HCT116 (cell line): ENCODE data around the gene SNORC. TPM values are rescaled to one million over a fixed set of nuclear protein-coding genes. Genes with fewer than 3 reads are reported as not detected.

Source experiments
- ATAC-seq: fragments of 200-7000 bp; cut with Tn5 transposase; 2 replicates; pipeline ENCODE4 v1.9.1; 2020; ENCODE audit warnings: mild to moderate bottlenecking, moderate library complexity
- Bru-seq: library from RNA; stranded (reverse); fragments of 400-500 nt; gene quantifications from one replicate; lab custom pipeline; 2021; lab: Mats Ljungman, UMichigan
- BruChase-seq, 2 experiments: library from RNA; stranded (reverse); fragments of 400-500 nt; gene quantifications; one replicate each; lab custom pipeline; 2021; lab: Mats Ljungman, UMichigan
- BruUV-seq: library from RNA; stranded (reverse); fragments of 400-500 nt; replicated peaks from 2 replicates; lab custom pipeline; 2021; lab: Mats Ljungman, UMichigan
- CTCF ChIA-PET: fragments of 300-600 bp; sonication (Branson Sonifier 250); formaldehyde crosslinking; loops from one replicate; lab custom pipeline; 2021; ENCODE audit warnings: antibody characterized with exemption; lab: Charles Lee
- POLR2A ChIA-PET: fragments of 300-600, 350-600 bp; sonication (Branson Sonifier 250); formaldehyde crosslinking; loops from one replicate; lab custom pipeline; 2021; ENCODE audit warnings: antibody characterized with exemption; lab: Charles Lee
- RAD21 ChIA-PET, 2 experiments: fragments of 300-600 bp; sonication (Branson Sonifier 250); formaldehyde crosslinking; loops; one replicate each; lab custom pipeline; 2023; ENCODE audit warnings: low total read pairs in 2 of 2; ENCODE audit not compliant: uncharacterized antibody in 2 of 2, unreplicated experiment in 2 of 2, low non-redundant PET in 1 of 2; lab: Charles Lee
- DNase-seq: peaks from one replicate; pipeline ENCODE4 v3.0.0-alpha.2; 2010; ENCODE audit warnings: low read depth, low spot score
- H2AFZ ChIP-seq: fragments of 200-600 bp; shearing (Covaris generic), sonication (generic); 2 replicates; pipeline ENCODE4 v1.6.1; 2017; ENCODE audit warnings: low read depth, mixed run types, mixed read lengths, antibody characterized with exemption, low read length; ENCODE audit not compliant: poor library complexity, severe bottlenecking
- H3K27ac ChIP-seq: 2 replicates; pipeline ENCODE4 v1.5.1; 2012; ENCODE audit warnings: low read depth, low read length
- H3K27me3 ChIP-seq: fragments of 200-600 bp; sonication (generic); 2 replicates; pipeline ENCODE4 v1.6.1; 2016; ENCODE audit warnings: mixed run types, low read length, mixed read lengths; ENCODE audit not compliant: insufficient read depth
- H3K36me3 ChIP-seq, 2 experiments: fragments of 200-500 bp in 1 of 2; fragments of 200-600 bp in 1 of 2; sonication (Bioruptor generic) in 1 of 2; sonication (generic) in 1 of 2; 2 replicates each; pipeline versions ENCODE4 v1.5.1 to v1.6.1; 2014 to 2016; ENCODE audit warnings: low read length in 2 of 2, inconsistent platforms in 1 of 2, mixed read lengths in 1 of 2, mixed run types in 1 of 2; ENCODE audit not compliant: insufficient read depth in 2 of 2, control insufficient read depth in 1 of 2
- H3K4me1 ChIP-seq, 2 experiments: fragments of 200-600 bp in 1 of 2; sonication (generic) in 1 of 2; 2 replicates each; pipeline versions ENCODE4 v1.5.1 to v1.6.1; 2012 to 2017; ENCODE audit warnings: low read length in 2 of 2, inconsistent platforms in 1 of 2, mild to moderate bottlenecking in 1 of 2, mixed read lengths in 1 of 2, mixed run types in 1 of 2, moderate library complexity in 1 of 2; ENCODE audit not compliant: insufficient read depth in 2 of 2, control insufficient read depth in 1 of 2
- H3K4me2 ChIP-seq: fragments of 200-600 bp; sonication (generic); 2 replicates; pipeline ENCODE4 v1.6.1; 2017; ENCODE audit warnings: mixed run types, low read length, mixed read lengths
- H3K4me3 ChIP-seq, 2 experiments: fragments of 200-600 bp in 1 of 2; sonication (generic) in 1 of 2; replicated peaks in 1 of 2; 2 replicates each; pipeline ENCODE4 v1.5.1; 2011 to 2016; ENCODE audit warnings: low read length in 2 of 2, control low read depth in 1 of 2, low read depth in 1 of 2, mild to moderate bottlenecking in 1 of 2, mixed read lengths in 1 of 2, mixed run types in 1 of 2
- H3K79me2 ChIP-seq: fragments of 200-600 bp; sonication (generic); 2 replicates; pipeline ENCODE4 v1.6.1; 2017; ENCODE audit warnings: mild to moderate bottlenecking, mixed run types, low read length, moderate library complexity, mixed read lengths; ENCODE audit not compliant: insufficient read depth
- H3K9ac ChIP-seq: fragments of 200-600 bp; sonication (generic); 2 replicates; pipeline ENCODE4 v1.6.1; 2016; ENCODE audit warnings: low read length, mixed read lengths
- H3K9me2 ChIP-seq: fragments of 200-600 bp; sonication (generic), shearing (Covaris generic); 2 replicates; pipeline ENCODE4 v1.6.1; 2017; ENCODE audit warnings: mixed run types, mild to moderate bottlenecking, moderate library complexity; ENCODE audit not compliant: insufficient read depth
- H3K9me3 ChIP-seq, 2 experiments: fragments of 200-500 bp in 1 of 2; fragments of 200-600 bp in 1 of 2; sonication (Bioruptor generic) in 1 of 2; sonication (generic) in 1 of 2; 2 replicates each; pipeline ENCODE4 v1.6.1; 2014 to 2017; ENCODE audit warnings: low read length in 2 of 2, mixed read lengths in 2 of 2, inconsistent platforms in 1 of 2, low read depth in 1 of 2, mild to moderate bottlenecking in 1 of 2, mixed run types in 1 of 2, moderate library complexity in 1 of 2; ENCODE audit not compliant: control insufficient read depth in 1 of 2, insufficient read depth in 1 of 2
- H4K20me1 ChIP-seq: fragments of 200-600 bp; sonication (generic), shearing (Covaris generic); 2 replicates; pipeline ENCODE4 v1.6.1; 2017; ENCODE audit warnings: mixed run types, mild to moderate bottlenecking, moderate library complexity; ENCODE audit not compliant: insufficient read depth
- ATF3 ChIP-seq: IDR thresholded peaks from 2 replicates; pipeline ENCODE4 v1.6.1; 2012
- CEBPB ChIP-seq: IDR thresholded peaks from 2 replicates; pipeline ENCODE4 v1.6.1; 2012; ENCODE audit warnings: low read depth
- CTCF ChIP-seq, 3 experiments: fragments of 200-600 bp in 1 of 3; sonication (generic) in 1 of 3; IDR thresholded peaks in 2 of 3; conservative IDR thresholded peaks in 1 of 3; 2 replicates each; pipeline ENCODE4 v1.5.1; 2012 to 2017; ENCODE audit warnings: low read depth in 2 of 3, low read length in 2 of 3, antibody characterized with exemption in 1 of 3, borderline replicate concordance in 1 of 3, control low read depth in 1 of 3, mild to moderate bottlenecking in 1 of 3, mixed read lengths in 1 of 3, mixed run types in 1 of 3, moderate library complexity in 1 of 3; ENCODE audit not compliant: insufficient read depth in 1 of 3
- EGR1 ChIP-seq: IDR thresholded peaks from 2 replicates; pipeline ENCODE4 v1.6.1; 2012; ENCODE audit warnings: low read depth
- ELF1 ChIP-seq: IDR thresholded peaks from 2 replicates; pipeline ENCODE4 v1.6.1; 2012; ENCODE audit warnings: low read depth, borderline replicate concordance
- EZH2phosphoT487 ChIP-seq: fragments of 200-600 bp; IDR thresholded peaks from 2 replicates; pipeline ENCODE4 v1.6.1; 2018; ENCODE audit warnings: antibody characterized with exemption, borderline replicate concordance
- FOSL1 ChIP-seq: IDR thresholded peaks from 2 replicates; pipeline ENCODE4 v1.6.1; 2012; ENCODE audit warnings: low read depth
- JUND ChIP-seq: IDR thresholded peaks from 2 replicates; pipeline ENCODE4 v1.6.1; 2012
- MAX ChIP-seq: IDR thresholded peaks from 2 replicates; pipeline ENCODE4 v1.6.1; 2012
- POLR2AphosphoS5 ChIP-seq: IDR thresholded peaks from 2 replicates; pipeline ENCODE4 v1.6.1; 2011; ENCODE audit warnings: mild to moderate bottlenecking, low read depth, low read length, moderate library complexity
- RAD21 ChIP-seq: IDR thresholded peaks from 2 replicates; pipeline ENCODE4 v1.6.1; 2012; ENCODE audit warnings: low read depth, mild to moderate bottlenecking
- REST ChIP-seq: IDR thresholded peaks from 2 replicates; pipeline ENCODE4 v1.6.1; 2012; ENCODE audit warnings: low read depth
- SIN3A ChIP-seq: IDR thresholded peaks from 2 replicates; pipeline ENCODE4 v1.6.1; 2012; ENCODE audit warnings: low read depth
- SP1 ChIP-seq: IDR thresholded peaks from 2 replicates; pipeline ENCODE4 v1.6.1; 2012; ENCODE audit warnings: low read depth
- SRF ChIP-seq: IDR thresholded peaks from 2 replicates; pipeline ENCODE4 v1.6.1; 2012; ENCODE audit warnings: low read depth
- TCF7L2 ChIP-seq: IDR thresholded peaks from 2 replicates; pipeline ENCODE4 v1.7.0; 2011; ENCODE audit warnings: borderline replicate concordance, inconsistent platforms; ENCODE audit not compliant: insufficient read depth, insufficient read length; ENCODE audit errors: extremely low read depth
- ZFX ChIP-seq: fragments of 450-650 bp; IDR thresholded peaks from 2 replicates; pipeline ENCODE4 v1.6.1; 2017
- ZNF274 ChIP-seq: fragments of 200-500 bp; sonication (Bioruptor generic); IDR thresholded peaks from 2 replicates; pipeline ENCODE4 v1.6.1; 2014; ENCODE audit warnings: mild to moderate bottlenecking, low read depth, low read length, inconsistent platforms
- intact Hi-C: fragments of 100-400 bp; cut with micrococcal nuclease; formaldehyde crosslinking; loops from 2 replicates; pipeline ENCODE4 v1.10.0; 2022
- long read RNA-seq: library from polyadenylated mRNA; unstranded; transcript quantifications from one replicate; pipeline ENCODE4 v2.0.0, GENCODE V29; 2021; ENCODE audit not compliant: unreplicated experiment
- polyA plus RNA-seq: library from polyadenylated mRNA; unstranded; fragments of >200 nt; gene quantifications from 2 replicates; pipeline ENCODE4 v1.2.1, GENCODE V29; 2012; ENCODE audit warnings: missing spikeins
- total RNA-seq: library from RNA; stranded (reverse); gene quantifications from one replicate; pipeline ENCODE4 v1.2.1, GENCODE V29; 2021; ENCODE audit not compliant: unreplicated experiment

SNORC gene
- total RNA-seq (14.0 TPM), Bru-seq, nascent RNA (percentile 70 among the genes with signal in this experiment), BruChase-seq, experiment 1, labeled RNA remaining after a 6-hour chase (percentile 72 among the genes with signal in this experiment), BruChase-seq, experiment 2, labeled RNA remaining after a 2-hour chase (percentile 82 among the genes with signal in this experiment)
- polyA plus RNA-seq: 8.4 and 8.9 TPM in 2 replicates
- long read RNA-seq, partial matches to known transcripts: 0 of 7 reads
- long read RNA-seq, other reads (novel, unspliced or antisense): 6 of 7 reads

GRCh38 chr2:232870018-232870765, at the start of gene SNORC:
Gene SNORC, plus strand, starts transcription at chr2:232870264. Its CDS starts 78 bp downstream, at chr2:232870342.
- Histone ChIP-seq H3K9me3 (no peaks in the 10 kb centered on the region), H3K4me2 (no peak within 1 kb of the TSS), H3K9ac (no peak within 1 kb of the TSS), H3K4me1 (no peaks in the 10 kb centered on the region), H3K4me3 (no peak within 1 kb of the TSS), H3K27me3 (no peaks in the 10 kb centered on the region), H3K36me3 (0 out of 4 replicates have a peak, but pooled peaks cover 0 to 5% of the 10 kb centered on the region in 2 experiments), H3K9me2 (no peaks in the 10 kb centered on the region), H2AFZ (no peak within 1 kb of the TSS), H3K27ac (no peak within 1 kb of the TSS), H4K20me1 (no peaks in the 10 kb centered on the region; the same call in 1 of the 2 replicates), H3K79me2 (no peaks in the 10 kb centered on the region)
- BruUV-seq: no TSS peak
- no peak for ATAC-seq
- ChIA-PET POLR2A (no interaction called here), RAD21 (no interaction called here), CTCF (interaction anchor here (1.2 kb wide), 1 partner anchor 17 kb away, joined by 3 read pairs; no protein-coding TSS in a partner anchor)
- intact Hi-C loops: no loop called here
- DNase-seq: no peak
- TF ChIP-seq SP1 (no peak), CTCF (IDR thresholded peaks at IDR 0.05 in 2 of 3, conservative IDR thresholded peaks at IDR 0.05 in 1 of 3; ENCODE audit: borderline replicate concordance in 1 of 3, insufficient read depth in 1 of 3, low read depth in 2 of 3, low read length in 2 of 3) (no peak), TCF7L2 (no peak), ZFX (no peak), FOSL1 (no peak), ZNF274 (no peak), MAX (no peak), REST (no peak), CEBPB (no peak), EGR1 (no peak), ELF1 (no peak), JUND (no peak), EZH2phosphoT487 (no peak), SRF (no peak), POLR2AphosphoS5 (no peak), ATF3 (no peak), SIN3A (no peak), RAD21 (no peak)
